ENCODE measurements around the gene SORT1.

GRCh38 chr1:109443476-109443875 lies 45.8 kb upstream of the SORT1 start:
- TF ChIP-seq CTCF (IDR thresholded peaks at IDR 0.05) (no peak), POLR2A (IDR thresholded peaks at IDR 0.05) (no peak), EP300 (IDR thresholded peaks at IDR 0.05) (no peak)
